GM19023 (cell line): Measurements from ENCODE around the gene SEBOX.

Experiments
- ATAC-seq: cut with Tn5 transposase; IDR thresholded peaks from one replicate; pipeline ENCODE4 v1.9.1; 2021; ENCODE audit warnings: mild to moderate bottlenecking, moderate library complexity; ENCODE audit not compliant: unreplicated experiment

SEBOX gene

GRCh38 chr17:28320215-28321061 is 44.6 kb downstream of the SEBOX start:
- ATAC-seq: no peak

- ATAC-seq: no peak
These were observed 45.4 kb downstream of the SEBOX start for GRCh38 chr17:28319598-28319935.

DNA sequence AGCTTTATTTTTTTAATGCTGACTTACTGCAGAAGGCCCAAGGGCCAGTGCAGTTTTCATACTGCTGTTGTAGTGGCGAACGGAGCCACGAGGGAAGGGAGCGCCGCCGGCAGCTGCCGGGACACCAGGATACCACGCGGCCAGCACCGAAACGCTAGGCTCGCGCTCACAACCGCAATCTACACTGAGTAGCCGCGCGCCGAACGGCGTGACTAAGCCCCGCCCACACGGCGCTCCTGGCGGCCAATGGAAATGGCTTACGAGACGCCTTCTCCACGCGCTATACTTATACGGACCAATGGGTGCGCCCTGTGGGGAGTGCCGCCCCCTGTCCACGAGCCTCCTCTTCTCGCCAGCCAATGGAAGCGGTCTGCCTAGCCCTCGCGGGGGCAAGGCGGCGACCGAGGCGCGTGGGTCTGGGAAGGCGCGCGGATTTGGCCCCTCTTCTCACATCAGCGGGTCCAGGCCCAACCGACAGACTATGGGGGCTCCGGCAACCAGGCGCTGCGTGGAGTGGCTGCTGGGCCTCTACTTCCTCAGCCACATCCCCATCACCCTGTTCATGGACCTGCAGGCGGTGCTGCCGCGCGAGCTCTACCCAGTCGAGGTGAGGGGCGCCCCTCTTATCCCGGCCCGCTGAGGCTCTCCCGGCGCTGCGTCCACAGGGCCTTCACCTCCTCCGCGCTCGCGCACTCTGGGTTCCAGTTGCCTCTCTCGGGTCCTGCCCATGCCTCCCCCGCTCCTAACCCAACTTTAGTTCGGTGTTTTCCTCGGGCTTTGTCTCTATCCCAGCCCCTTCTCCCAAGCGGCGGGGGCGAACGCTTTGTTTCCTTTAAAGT is 46.0 kb downstream of the SEBOX start, which contains the start of gene TMEM97:
Gene TMEM97, plus strand, starts transcription at position 442 of the 839 bp plus-strand sequence. Its CDS starts 40 bp downstream, at position 482.
- peak; percentile 97 for ATAC-seq

- peak; percentile 5 for ATAC-seq
These were observed 46.8 kb downstream of the SEBOX start for GRCh38 chr17:28317966-28318758.

GRCh38 chr17:28317099-28317965 is 47.7 kb downstream of the SEBOX start:
- ATAC-seq: no peak

DNA sequence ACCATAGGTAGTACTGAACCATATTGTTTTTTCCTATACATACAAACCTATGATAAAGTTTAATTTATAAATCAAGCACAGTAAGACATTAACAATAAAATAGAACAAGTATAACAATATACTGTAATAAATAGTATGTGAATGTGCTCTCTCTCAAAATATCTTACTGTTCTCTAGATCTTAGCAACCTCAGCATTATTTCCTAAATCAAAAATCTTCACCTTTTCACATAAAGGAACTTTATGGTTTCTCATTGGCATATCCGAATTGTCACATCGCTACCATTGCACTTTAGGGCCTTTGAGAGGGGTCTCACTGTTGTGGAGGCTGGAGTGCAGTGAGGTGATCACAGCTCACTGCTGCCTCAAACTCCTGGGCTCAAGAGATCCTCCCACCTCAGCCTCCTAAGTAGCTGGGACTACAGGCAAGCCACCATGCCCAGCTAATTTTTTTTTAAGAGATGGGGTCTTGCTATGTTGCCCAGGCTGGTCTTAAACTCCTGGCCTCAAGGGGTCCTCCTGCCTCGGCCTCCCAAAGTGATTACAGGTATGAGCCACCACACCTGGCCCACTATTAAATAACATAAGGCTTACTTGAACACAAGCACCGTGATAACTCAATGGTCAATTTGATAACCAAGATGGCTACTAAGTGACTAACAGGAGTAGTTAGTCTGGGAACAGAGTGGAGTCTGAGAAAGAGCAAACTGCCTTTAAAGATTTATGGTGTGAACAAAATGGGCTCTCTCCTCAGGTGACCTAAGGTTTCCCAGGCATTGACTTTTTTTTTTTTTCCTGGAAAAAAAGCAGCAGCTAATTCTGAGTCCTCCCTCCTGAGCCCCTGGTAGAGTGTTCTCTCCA is 48.9 kb downstream of the SEBOX start:
- no peak for ATAC-seq

DNA sequence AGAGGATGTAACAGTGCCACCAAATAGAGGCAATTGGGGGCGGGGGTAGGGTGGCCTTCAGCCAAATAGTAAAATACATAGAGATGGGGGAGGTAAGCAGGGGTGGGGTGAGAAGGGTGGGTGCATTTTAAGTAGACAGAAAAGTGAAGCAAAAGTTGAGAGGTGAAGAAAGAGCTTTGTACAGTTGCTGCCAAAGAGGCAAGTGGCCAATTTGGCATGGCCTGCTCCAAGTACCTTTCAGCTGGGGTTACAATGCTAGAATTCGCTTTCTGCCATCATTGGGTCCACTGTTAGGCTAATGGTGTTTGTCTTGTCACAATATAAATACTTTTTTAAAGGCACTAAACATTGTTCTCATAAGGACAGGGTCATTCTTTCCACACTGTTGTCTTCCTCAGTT is 51.2 kb downstream of the SEBOX start:
- ATAC-seq: no peak
